ENCODE results near the gene SARS1.

The SARS1 gene

DNA sequence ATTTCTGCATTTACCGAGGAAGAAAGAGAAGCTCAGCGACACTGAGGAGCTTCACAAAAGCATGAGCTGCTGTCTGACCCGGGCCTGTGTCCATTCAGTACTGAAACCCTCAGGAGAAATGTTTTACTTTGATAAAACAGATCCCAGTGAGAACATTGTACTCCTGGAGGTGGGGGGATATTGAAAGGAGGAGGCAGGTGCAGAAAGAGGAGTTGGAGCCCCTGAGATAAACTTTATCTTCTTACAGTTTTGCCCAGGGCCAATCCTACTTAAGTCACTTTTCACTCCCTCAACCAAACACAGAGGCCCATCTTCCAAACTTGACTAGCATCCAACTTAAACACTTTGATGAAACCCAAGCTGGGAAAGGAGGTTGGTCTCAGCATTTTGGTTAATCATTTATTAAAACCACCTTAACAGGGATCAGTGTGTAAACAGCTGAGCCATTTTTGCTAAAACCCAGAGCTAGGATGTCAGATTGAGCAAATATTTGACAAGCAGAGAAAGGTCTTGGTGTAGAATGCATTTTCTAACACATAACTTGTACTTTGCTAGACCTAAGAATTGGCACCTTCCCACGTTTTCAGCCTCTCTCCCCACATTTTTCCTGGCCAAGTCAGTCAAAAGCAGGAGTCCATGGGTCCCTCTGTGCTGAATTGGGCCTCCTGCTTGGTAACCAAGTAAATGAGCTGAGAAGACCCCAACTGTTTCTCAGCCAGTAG, 32.5 kb upstream of the SARS1 start:
- Histone ChIP-seq H3K27me3 (ENCODE audit: insufficient read depth, low read length, poor library complexity) (peaks cover 7% of the 10 kb centered on the region), H3K36me3 (ENCODE audit: insufficient read depth, low read length) (no peaks in the 10 kb centered on the region), H3K4me2 (ENCODE audit: insufficient read depth, low read length) (no peak overlapping the region), H3K9me3 (ENCODE audit: insufficient read depth, low read length, severe bottlenecking) (no peaks in the 10 kb centered on the region), H3K79me2 (ENCODE audit: insufficient read depth, low read length) (no peaks in the 10 kb centered on the region), H3K9ac (ENCODE audit: low read depth, low read length) (no peak overlapping the region), H3K27ac (ENCODE audit: low read length) (no peak overlapping the region), H3K4me1 (ENCODE audit: insufficient read depth, low read length) (no peaks in the 10 kb centered on the region), H2AFZ (ENCODE audit: low read depth, low read length) (no peak overlapping the region), H4K20me1 (ENCODE audit: insufficient read depth, low read length) (no peaks in the 10 kb centered on the region), H3K4me3 (ENCODE audit: low read depth in 1 of 2, low read length in 2 of 2) (no peak overlapping the region)
- DNase-seq, result no peak
- no peak for ATAC-seq (ENCODE audit: insufficient read depth, low read depth)
- TF ChIP-seq, protein P1, sequence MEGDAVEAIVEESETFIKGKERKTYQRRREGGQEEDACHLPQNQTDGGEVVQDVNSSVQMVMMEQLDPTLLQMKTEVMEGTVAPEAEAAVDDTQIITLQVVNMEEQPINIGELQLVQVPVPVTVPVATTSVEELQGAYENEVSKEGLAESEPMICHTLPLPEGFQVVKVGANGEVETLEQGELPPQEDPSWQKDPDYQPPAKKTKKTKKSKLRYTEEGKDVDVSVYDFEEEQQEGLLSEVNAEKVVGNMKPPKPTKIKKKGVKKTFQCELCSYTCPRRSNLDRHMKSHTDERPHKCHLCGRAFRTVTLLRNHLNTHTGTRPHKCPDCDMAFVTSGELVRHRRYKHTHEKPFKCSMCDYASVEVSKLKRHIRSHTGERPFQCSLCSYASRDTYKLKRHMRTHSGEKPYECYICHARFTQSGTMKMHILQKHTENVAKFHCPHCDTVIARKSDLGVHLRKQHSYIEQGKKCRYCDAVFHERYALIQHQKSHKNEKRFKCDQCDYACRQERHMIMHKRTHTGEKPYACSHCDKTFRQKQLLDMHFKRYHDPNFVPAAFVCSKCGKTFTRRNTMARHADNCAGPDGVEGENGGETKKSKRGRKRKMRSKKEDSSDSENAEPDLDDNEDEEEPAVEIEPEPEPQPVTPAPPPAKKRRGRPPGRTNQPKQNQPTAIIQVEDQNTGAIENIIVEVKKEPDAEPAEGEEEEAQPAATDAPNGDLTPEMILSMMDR (IDR thresholded peaks at IDR 0.05; ENCODE audit: borderline replicate concordance, extremely low read depth, low read length, poor library complexity, severe bottlenecking), result no peak
- no peak for TF ChIP-seq EZH2 (IDR thresholded peaks at IDR 0.05; ENCODE audit: borderline replicate concordance, low read depth, low read length, severe bottlenecking)

DNA sequence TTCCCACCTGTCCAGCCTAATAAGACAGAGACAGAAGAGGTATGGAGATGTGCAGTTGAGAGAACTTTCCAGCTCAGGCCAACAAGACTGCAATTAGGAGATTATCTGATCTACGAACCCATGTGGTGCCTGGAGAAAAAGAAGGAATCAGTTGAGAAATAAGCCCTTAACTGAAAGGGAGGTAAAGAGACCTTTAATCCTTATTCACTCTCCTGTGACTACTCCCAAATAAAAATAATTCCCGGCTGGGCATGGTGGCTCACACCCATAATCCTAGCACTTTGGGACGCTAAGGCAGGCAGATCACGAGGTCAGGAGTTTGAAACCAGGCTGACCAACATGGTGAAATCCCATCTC, 31.9 kb upstream of the SARS1 start:
- Histone ChIP-seq H3K4me2 (ENCODE audit: insufficient read depth, low read length) (no peak overlapping the region), H3K79me2 (ENCODE audit: insufficient read depth, low read length) (no peaks in the 10 kb centered on the region), H4K20me1 (ENCODE audit: insufficient read depth, low read length) (no peaks in the 10 kb centered on the region), H3K4me1 (ENCODE audit: insufficient read depth, low read length) (no peaks in the 10 kb centered on the region), H3K27me3 (ENCODE audit: insufficient read depth, low read length, poor library complexity) (peaks cover 12% of the 10 kb centered on the region), H3K9ac (ENCODE audit: low read depth, low read length) (no peak overlapping the region), H3K27ac (ENCODE audit: low read length) (no peak overlapping the region), H3K4me3 (ENCODE audit: low read depth in 1 of 2, low read length in 2 of 2) (no peak overlapping the region), H2AFZ (ENCODE audit: low read depth, low read length) (no peak overlapping the region), H3K9me3 (ENCODE audit: insufficient read depth, low read length, severe bottlenecking) (no peaks in the 10 kb centered on the region), H3K36me3 (ENCODE audit: insufficient read depth, low read length) (no peaks in the 10 kb centered on the region)
- TF ChIP-seq EZH2 (IDR thresholded peaks at IDR 0.05; ENCODE audit: borderline replicate concordance, low read depth, low read length, severe bottlenecking), result no peak
- DNase-seq (no peak), ATAC-seq (ENCODE audit: insufficient read depth, low read depth) (no peak)

DNA sequence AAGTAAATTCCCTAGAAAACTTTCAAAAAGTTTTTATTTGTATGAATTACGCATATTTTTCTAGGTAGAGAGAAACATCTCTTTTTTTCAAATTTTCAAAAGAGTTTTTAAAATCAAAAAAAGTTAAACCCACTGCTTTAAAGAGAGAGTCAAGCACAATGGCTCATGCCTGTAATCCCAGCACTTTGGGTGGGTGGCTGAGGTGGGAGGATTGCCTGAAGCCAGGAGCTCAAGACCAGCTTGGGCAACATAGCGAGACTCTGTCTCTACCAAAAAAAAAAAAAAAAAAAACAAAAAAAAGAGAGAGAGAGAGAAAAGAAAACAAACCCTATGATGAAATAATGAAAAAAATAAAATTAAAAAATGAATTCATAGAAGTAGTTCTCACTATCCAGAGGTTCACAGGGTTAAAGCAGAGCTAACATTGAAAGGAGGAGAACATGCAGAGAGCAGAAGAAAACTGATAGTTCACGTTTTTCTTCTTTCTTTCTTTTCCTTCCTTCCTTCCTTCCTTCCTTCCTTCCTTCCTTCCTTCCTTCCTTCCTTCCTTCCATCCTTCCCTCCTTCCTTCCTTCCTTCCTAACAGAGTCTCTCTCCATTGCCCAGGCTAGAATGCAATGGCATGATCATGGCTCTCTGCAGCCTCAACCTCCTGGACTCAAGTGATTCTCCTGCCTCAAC, 30.5 kb upstream of the SARS1 start:
- TF ChIP-seq EZH2 (IDR thresholded peaks at IDR 0.05; ENCODE audit: borderline replicate concordance, low read depth, low read length, severe bottlenecking), result no peak
- TF ChIP-seq, protein P1 (IDR thresholded peaks at IDR 0.05; ENCODE audit: borderline replicate concordance, extremely low read depth, low read length, poor library complexity, severe bottlenecking), result no peak
- H4K20me1 ChIP-seq (ENCODE audit: insufficient read depth, low read length), result no peaks in the 10 kb centered on the region; the same call in 1 of the 2 replicates
- H3K27me3 ChIP-seq (ENCODE audit: insufficient read depth, low read length, poor library complexity), result peaks cover 22% of the 10 kb centered on the region
- H3K4me1 ChIP-seq (ENCODE audit: insufficient read depth, low read length), result no peaks in the 10 kb centered on the region
- H2AFZ ChIP-seq (ENCODE audit: low read depth, low read length), result no peak overlapping the region
- no peak overlapping the region for H3K4me2 ChIP-seq (ENCODE audit: insufficient read depth, low read length)
- H3K9ac ChIP-seq (ENCODE audit: low read depth, low read length), result no peak overlapping the region
- ATAC-seq (ENCODE audit: insufficient read depth, low read depth) (no peak), DNase-seq (no peak)
- H3K9me3 ChIP-seq (ENCODE audit: insufficient read depth, low read length, severe bottlenecking), result no peaks in the 10 kb centered on the region
- no peaks in the 10 kb centered on the region for H3K79me2 ChIP-seq (ENCODE audit: insufficient read depth, low read length)
- H3K27ac ChIP-seq (ENCODE audit: low read length), result no peak overlapping the region
- H3K36me3 ChIP-seq (ENCODE audit: insufficient read depth, low read length), result no peaks in the 10 kb centered on the region
- H3K4me3 ChIP-seq (ENCODE audit: low read depth in 1 of 2, low read length in 2 of 2), result no peak overlapping the region

DNA sequence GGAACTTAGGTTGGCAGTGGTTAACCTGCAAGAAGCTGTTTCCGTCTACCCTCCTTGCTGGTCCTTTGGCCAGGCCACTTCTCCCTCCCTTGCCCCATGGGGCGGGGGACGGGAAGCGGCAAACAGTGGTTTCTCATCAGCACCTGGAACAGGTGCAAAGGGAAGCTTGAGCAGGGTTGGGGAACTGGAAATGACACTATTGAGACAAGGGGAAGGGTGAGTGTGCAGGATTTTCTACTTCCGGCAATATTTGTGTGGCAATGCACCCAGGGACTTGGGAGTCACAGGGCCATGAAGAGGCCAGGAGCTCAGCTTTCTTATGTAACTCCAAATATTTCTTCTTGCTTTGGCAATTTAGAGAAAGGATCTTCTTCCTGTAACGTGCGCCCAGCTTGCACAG, 29.0 kb upstream of the SARS1 start:
- H4K20me1 ChIP-seq (ENCODE audit: insufficient read depth, low read length), result no peaks in the 10 kb centered on the region; the same call in 1 of the 2 replicates
- H3K36me3 ChIP-seq (ENCODE audit: insufficient read depth, low read length), result no peaks in the 10 kb centered on the region
- DNase-seq (no peak), ATAC-seq (ENCODE audit: insufficient read depth, low read depth) (no peak)
- H3K27me3 ChIP-seq (ENCODE audit: insufficient read depth, low read length, poor library complexity), result peaks cover 32% of the 10 kb centered on the region
- H3K4me1 ChIP-seq (ENCODE audit: insufficient read depth, low read length), result no peaks in the 10 kb centered on the region
- H3K4me2 ChIP-seq (ENCODE audit: insufficient read depth, low read length), result no peak overlapping the region
- H3K4me3 ChIP-seq (ENCODE audit: low read depth in 1 of 2, low read length in 2 of 2), result no peak overlapping the region
- no peaks in the 10 kb centered on the region for H3K9me3 ChIP-seq (ENCODE audit: insufficient read depth, low read length, severe bottlenecking)
- H3K79me2 ChIP-seq (ENCODE audit: insufficient read depth, low read length), result no peaks in the 10 kb centered on the region
- TF ChIP-seq, protein P1 (IDR thresholded peaks at IDR 0.05; ENCODE audit: borderline replicate concordance, extremely low read depth, low read length, poor library complexity, severe bottlenecking), result no peak
- no peak for TF ChIP-seq EZH2 (IDR thresholded peaks at IDR 0.05; ENCODE audit: borderline replicate concordance, low read depth, low read length, severe bottlenecking)
- no peak overlapping the region for H2AFZ ChIP-seq (ENCODE audit: low read depth, low read length)
- H3K27ac ChIP-seq (ENCODE audit: low read length), result no peak overlapping the region
- H3K9ac ChIP-seq (ENCODE audit: low read depth, low read length), result no peak overlapping the region

All from DND-41 (cell line).